Calu3 (cell line): ENCODE data around the gene ASAP2. TPM values are rescaled to one million over a fixed set of nuclear protein-coding genes. Genes with fewer than 3 reads are reported as not detected.

ENCODE experiments used
- BruUV-seq: library from RNA; stranded (reverse); fragments of 400-500 nt; replicated peaks from 2 replicates; lab custom pipeline; 2021; lab: Mats Ljungman, UMichigan
- CTCF ChIA-PET: fragments of 300-600 bp; sonication (Branson Sonifier 250); formaldehyde crosslinking; loops from one replicate; lab custom pipeline; 2022; ENCODE audit warnings: antibody characterized with exemption; lab: Charles Lee
- DNase-seq: peaks from one replicate; pipeline ENCODE4 v3.0.0; 2022
- H3K27ac Mint-ChIP-seq: one replicate; pipeline ENCODE4 v1.8.0; 2022; ENCODE audit warnings: mixed read lengths; ENCODE audit not compliant: unreplicated experiment
- H3K27me3 Mint-ChIP-seq: one replicate; pipeline ENCODE4 v1.8.0; 2022; ENCODE audit warnings: mixed read lengths; ENCODE audit not compliant: unreplicated experiment
- H3K36me3 Mint-ChIP-seq: one replicate; pipeline ENCODE4 v1.8.0; 2022; ENCODE audit warnings: mild to moderate bottlenecking, moderate library complexity, mixed read lengths; ENCODE audit not compliant: insufficient read depth, unreplicated experiment
- H3K4me1 Mint-ChIP-seq: one replicate; pipeline ENCODE4 v1.8.0; 2022; ENCODE audit warnings: mild to moderate bottlenecking, low read depth, mixed read lengths; ENCODE audit not compliant: unreplicated experiment
- H3K4me3 Mint-ChIP-seq: one replicate; pipeline ENCODE4 v1.8.0; 2022; ENCODE audit warnings: mild to moderate bottlenecking, low read depth, moderate library complexity, mixed read lengths; ENCODE audit not compliant: unreplicated experiment
- H3K9me3 Mint-ChIP-seq: one replicate; pipeline ENCODE4 v1.8.0; 2022; ENCODE audit warnings: low read depth, mixed read lengths; ENCODE audit not compliant: unreplicated experiment
- CTCF ChIP-seq: fragments of 200-600 bp; IDR thresholded peaks from one replicate; pipeline ENCODE4 v1.8.0; 2022; ENCODE audit warnings: antibody characterized with exemption; ENCODE audit not compliant: unreplicated experiment
- intact Hi-C: fragments of 100-400 bp; cut with micrococcal nuclease; formaldehyde crosslinking; loops from one replicate; pipeline ENCODE4 v1.10.0; 2022; ENCODE audit not compliant: unreplicated experiment
- total RNA-seq: library from RNA; stranded (reverse); gene quantifications from 2 replicates; pipeline ENCODE4 v1.2.3, GENCODE V29; 2022

Gene ASAP2
- total RNA-seq, 1 experiment from 2014 or later: 78.6 TPM

GRCh38 chr2:9286554-9287399 lies 80.2 kb downstream of the ASAP2 start:
- H3K4me3 Mint-ChIP-seq: peak overlapping the region; percentile 51
- peak; percentile 48 for DNase-seq
- H3K27ac Mint-ChIP-seq: peak overlapping the region; percentile 86
- BruUV-seq: TSS peak; percentile 85
- intact Hi-C loops: loop anchor here (1.0 to 5.0 kb wide), 5 partner anchors 39 to 144 kb away; partner anchors contain the start of gene ASAP2
- H3K4me1 Mint-ChIP-seq: peaks cover 89% of the 10 kb centered on the region
- no peaks in the 10 kb centered on the region for H3K27me3 Mint-ChIP-seq
- TF ChIP-seq CTCF: no peak
- H3K9me3 Mint-ChIP-seq: no peaks in the 10 kb centered on the region
- H3K36me3 Mint-ChIP-seq: peaks cover 43% of the 10 kb centered on the region
- CTCF ChIA-PET: no interaction called here

DNA sequence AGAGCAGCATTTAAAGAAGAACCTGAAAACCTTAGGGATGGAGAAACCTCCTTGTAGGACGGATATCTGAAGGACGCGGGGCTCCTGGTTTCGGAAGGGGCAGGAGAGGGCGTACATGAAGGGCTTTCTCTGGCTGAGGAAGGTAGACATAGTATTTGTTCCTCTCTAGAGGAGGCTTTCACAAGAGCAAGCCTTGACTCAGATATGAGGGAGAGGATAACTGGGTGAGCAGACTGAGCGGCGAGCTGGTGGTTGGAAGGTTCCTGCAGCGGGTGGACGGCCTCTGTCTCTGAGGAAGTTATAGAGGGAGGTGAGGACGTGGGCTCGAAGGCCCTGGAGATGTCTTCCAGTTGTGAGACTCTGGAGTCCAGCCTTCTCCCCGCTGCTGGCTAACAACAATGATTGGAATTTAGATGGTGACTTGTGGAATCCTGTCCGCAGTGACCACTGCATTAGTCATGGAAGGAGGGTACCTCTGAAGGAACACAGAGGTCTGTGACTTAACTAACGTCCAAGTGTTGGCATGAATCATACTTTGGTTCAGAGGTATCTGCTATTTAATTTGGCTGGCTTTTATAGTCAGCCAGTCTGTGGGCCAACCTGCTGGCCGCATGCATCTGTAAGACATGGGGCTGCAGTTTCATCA lies 80.9 kb downstream of the ASAP2 start:
- H3K4me3 Mint-ChIP-seq: peak overlapping the region; percentile 51
- H3K36me3 Mint-ChIP-seq: peaks cover 36% of the 10 kb centered on the region
- peak overlapping the region; percentile 86 for H3K27ac Mint-ChIP-seq
- no peaks in the 10 kb centered on the region for H3K27me3 Mint-ChIP-seq
- CTCF ChIA-PET: interaction anchor here (1.3 to 1.8 kb wide), 3 partner anchors 13 to 79 kb away, joined by 3 to 8 read pairs (median 5); no protein-coding TSS in a partner anchor
- intact Hi-C loops: loop anchor here (1.0 to 5.0 kb wide), 5 partner anchors 40 to 145 kb away; partner anchors contain the start of gene ASAP2
- peak; percentile 77 for DNase-seq
- no peaks in the 10 kb centered on the region for H3K9me3 Mint-ChIP-seq
- BruUV-seq: no TSS peak
- TF ChIP-seq CTCF: no peak
- H3K4me1 Mint-ChIP-seq: peaks cover 82% of the 10 kb centered on the region

DNA sequence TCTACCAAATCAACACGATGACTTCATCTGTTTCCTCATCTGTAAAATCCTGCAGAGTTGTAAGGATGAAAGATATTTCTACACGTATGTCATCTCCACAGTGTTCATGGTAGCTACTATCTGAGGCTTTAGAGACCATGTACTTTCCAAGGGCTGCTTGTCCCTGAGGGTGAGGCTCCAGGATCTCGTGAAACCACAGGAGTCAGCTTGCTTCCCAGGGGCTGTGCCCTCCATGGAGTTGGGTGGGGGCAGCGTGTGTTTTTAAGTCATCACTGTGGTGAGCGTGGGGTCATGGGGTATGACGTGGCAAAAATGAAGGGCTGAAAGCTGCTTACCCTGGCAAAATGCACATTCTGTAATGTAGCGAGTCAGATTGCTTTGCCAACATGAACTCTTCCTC lies 81.6 kb downstream of the ASAP2 start:
- peaks cover 29% of the 10 kb centered on the region for H3K36me3 Mint-ChIP-seq
- H3K4me3 Mint-ChIP-seq: peak overlapping the region; percentile 29
- intact Hi-C loops: loop anchor here (5.0 kb wide), 4 partner anchors 41 to 146 kb away; partner anchors contain the start of gene ASAP2
- TF ChIP-seq CTCF: no peak
- peak; percentile 48 for DNase-seq
- TSS peak; percentile 33 for BruUV-seq
- peaks cover 75% of the 10 kb centered on the region for H3K4me1 Mint-ChIP-seq
- peak overlapping the region; percentile 86 for H3K27ac Mint-ChIP-seq
- CTCF ChIA-PET: interaction anchor here (1.3 to 1.8 kb wide), 3 partner anchors 14 to 79 kb away, joined by 3 to 8 read pairs (median 5); no protein-coding TSS in a partner anchor
- H3K9me3 Mint-ChIP-seq: no peaks in the 10 kb centered on the region
- H3K27me3 Mint-ChIP-seq: no peaks in the 10 kb centered on the region

GRCh38 chr2:9288681-9289338 lies 82.2 kb downstream of the ASAP2 start:
- no peak for TF ChIP-seq CTCF
- no peak for DNase-seq
- Mint-ChIP-seq H3K36me3 (peaks cover 25% of the 10 kb centered on the region), H3K27me3 (no peaks in the 10 kb centered on the region), H3K4me1 (peaks cover 70% of the 10 kb centered on the region), H3K4me3 (peak overlapping the region; percentile 29), H3K9me3 (no peaks in the 10 kb centered on the region), H3K27ac (peak overlapping the region; percentile 86)
- intact Hi-C loops: loop anchor here (5.0 kb wide), 4 partner anchors 42 to 147 kb away; partner anchors contain the start of gene ASAP2
- CTCF ChIA-PET: interaction anchor here (1.3 to 1.8 kb wide), 3 partner anchors 15 to 80 kb away, joined by 3 to 8 read pairs (median 5); no protein-coding TSS in a partner anchor
- no TSS peak for BruUV-seq
